GM23338 (cell line): ENCODE results near the gene KLHDC8B. TPM values are rescaled to one million over a fixed set of nuclear protein-coding genes. Genes with fewer than 3 reads are reported as not detected.

ENCODE experiments used
- ATAC-seq: fragments of 200-7000 bp; cut with Tn5 transposase; 3 replicates; pipeline ENCODE4 v1.9.1; 2020
- DNase-seq: peaks from one replicate; pipeline ENCODE4 v3.0.0-alpha.2; 2015; ENCODE audit warnings: low spot score
- H2AFZ ChIP-seq: fragments of 200-600 bp; sonication (generic); 2 replicates; pipeline ENCODE4 v1.8.0; 2016; ENCODE audit warnings: antibody characterized with exemption, mild to moderate bottlenecking, moderate library complexity
- H3F3A ChIP-seq: fragments of 200-600 bp; sonication (generic); replicated peaks from 2 replicates; pipeline ENCODE4 v1.8.0; 2017; ENCODE audit warnings: antibody characterized with exemption, mixed run types, low read depth
- H3K27ac ChIP-seq: fragments of 200-600 bp; sonication (generic); 2 replicates; pipeline ENCODE4 v1.6.1; 2016; ENCODE audit warnings: low read depth
- H3K27me3 ChIP-seq: fragments of 200-600 bp; sonication (generic); 2 replicates; pipeline ENCODE4 v1.8.0; 2016; ENCODE audit warnings: mild to moderate bottlenecking, mixed run types, moderate library complexity; ENCODE audit not compliant: insufficient read depth
- H3K36me3 ChIP-seq: fragments of 200-600 bp; sonication (generic); 2 replicates; pipeline ENCODE4 v1.8.0; 2016; ENCODE audit warnings: mild to moderate bottlenecking; ENCODE audit not compliant: insufficient read depth
- H3K4me1 ChIP-seq: fragments of 200-600 bp; sonication (generic); 2 replicates; pipeline ENCODE4 v1.8.0; 2016; ENCODE audit warnings: mild to moderate bottlenecking, moderate library complexity; ENCODE audit not compliant: insufficient read depth
- H3K4me2 ChIP-seq: fragments of 200-600 bp; sonication (generic); 2 replicates; pipeline ENCODE4 v1.7.1; 2017; ENCODE audit warnings: mixed run types
- H3K4me3 ChIP-seq: fragments of 200-600 bp; sonication (generic); 2 replicates; pipeline ENCODE4 v1.6.1; 2016; ENCODE audit warnings: mixed run types
- H3K79me2 ChIP-seq: fragments of 200-600 bp; sonication (generic); replicated peaks from 2 replicates; pipeline ENCODE4 v1.8.0; 2017; ENCODE audit warnings: mild to moderate bottlenecking; ENCODE audit not compliant: insufficient read depth
- H3K9me2 ChIP-seq: fragments of 200-600 bp; sonication (generic); 2 replicates; pipeline ENCODE4 v1.8.0; 2017; ENCODE audit not compliant: insufficient read depth
- H4K20me1 ChIP-seq: fragments of 200-600 bp; sonication (generic); replicated peaks from 2 replicates; pipeline ENCODE4 v1.8.0; 2017; ENCODE audit warnings: mild to moderate bottlenecking; ENCODE audit not compliant: insufficient read depth
- H3K27ac Mint-ChIP-seq: 2 replicates; pipeline ENCODE4 v1.8.0; 2020; ENCODE audit warnings: inconsistent platforms, mild to moderate bottlenecking, moderate library complexity, mixed read lengths
- H3K27me3 Mint-ChIP-seq: 3 replicates; pipeline ENCODE4 v1.8.0; 2022; ENCODE audit warnings: low read depth, mild to moderate bottlenecking, moderate library complexity, mixed read lengths, inconsistent platforms; ENCODE audit not compliant: insufficient read depth, poor library complexity
- H3K36me3 Mint-ChIP-seq: 3 replicates; pipeline ENCODE4 v1.8.0; 2021; ENCODE audit warnings: low read depth, mild to moderate bottlenecking, inconsistent platforms, moderate library complexity, mixed read lengths
- H3K4me1 Mint-ChIP-seq: 3 replicates; pipeline ENCODE4 v1.8.0; 2020; ENCODE audit warnings: mild to moderate bottlenecking, inconsistent platforms, mixed read lengths
- H3K4me3 Mint-ChIP-seq: 3 replicates; pipeline ENCODE4 v1.8.0; 2021; ENCODE audit warnings: moderate library complexity, mild to moderate bottlenecking, inconsistent platforms, mixed read lengths
- H3K9me3 Mint-ChIP-seq: 3 replicates; pipeline ENCODE4 v1.8.0; 2020; ENCODE audit warnings: moderate library complexity, mild to moderate bottlenecking, inconsistent platforms, mixed read lengths
- CREB1 ChIP-seq: fragments of 250-450 bp; sonication (Bioruptor Pico); IDR thresholded peaks from 2 replicates; pipeline ENCODE4 v1.5.0; 2020; ENCODE audit warnings: low read depth, mild to moderate bottlenecking, moderate library complexity
- CTCF ChIP-seq, 2 experiments: fragments of 200-600 bp in 1 of 2; sonication (generic) in 1 of 2; conservative IDR thresholded peaks; 2 replicates each; pipeline versions ENCODE4 v1.5.1 to v1.6.1; 2016 to 2017; ENCODE audit warnings: antibody characterized with exemption in 2 of 2, low read depth in 2 of 2, mild to moderate bottlenecking in 2 of 2, moderate library complexity in 1 of 2
- ETS1 ChIP-seq: IDR thresholded peaks from 2 replicates; pipeline ENCODE4 v1.6.1; 2016; ENCODE audit warnings: antibody characterized with exemption
- EZH2 ChIP-seq: fragments of 200-600 bp; sonication (generic); IDR thresholded peaks from one replicate; pipeline ENCODE4 v1.8.0; 2017; ENCODE audit warnings: antibody characterized with exemption, mild to moderate bottlenecking, low read depth; ENCODE audit not compliant: unreplicated experiment
- EZH2phosphoT487 ChIP-seq: fragments of 200-600 bp; sonication (generic); IDR thresholded peaks from one replicate; pipeline ENCODE4 v1.8.1; 2018; ENCODE audit warnings: antibody characterized with exemption; ENCODE audit not compliant: unreplicated experiment
- JUNB ChIP-seq: IDR thresholded peaks from one replicate; pipeline ENCODE4 v1.6.1; 2016; ENCODE audit warnings: antibody characterized with exemption; ENCODE audit not compliant: unreplicated experiment
- NANOG ChIP-seq: IDR thresholded peaks from 2 replicates; pipeline ENCODE4 v1.6.1; 2016; ENCODE audit warnings: antibody characterized with exemption, borderline replicate concordance
- POLR2AphosphoS5 ChIP-seq: IDR thresholded peaks from 2 replicates; pipeline ENCODE4 v1.6.1; 2016; ENCODE audit warnings: antibody characterized with exemption, low read depth
- REST ChIP-seq: IDR thresholded peaks from one replicate; pipeline ENCODE4 v1.6.1; 2018; ENCODE audit warnings: antibody characterized with exemption; ENCODE audit not compliant: unreplicated experiment
- STAT1 ChIP-seq: IDR thresholded peaks from one replicate; pipeline ENCODE4 v1.6.1; 2016; ENCODE audit warnings: antibody characterized with exemption; ENCODE audit not compliant: unreplicated experiment
- ZNF114 ChIP-seq: fragments of 250-450 bp; sonication (Bioruptor Pico); IDR thresholded peaks from 2 replicates; pipeline ENCODE4 v1.5.0; 2020; ENCODE audit warnings: mild to moderate bottlenecking, moderate library complexity
- ZNF331 ChIP-seq: fragments of 250-450 bp; sonication (Bioruptor Pico); IDR thresholded peaks from 2 replicates; pipeline ENCODE4 v1.5.0; 2020; ENCODE audit warnings: low read depth, mild to moderate bottlenecking, moderate library complexity
- ZNF462 ChIP-seq: fragments of 250-450 bp; sonication (Bioruptor Pico); IDR thresholded peaks from 2 replicates; pipeline ENCODE4 v1.5.0; 2020; ENCODE audit warnings: mild to moderate bottlenecking, moderate library complexity
- polyA plus RNA-seq: library from polyadenylated mRNA; unstranded; fragments of >200 nt; fragmentation: Nextera tagmentation; extraction: Ambion mirVana; gene quantifications from 2 replicates; pipeline ENCODE4 v1.2.1, GENCODE V29; 2016
- total RNA-seq: library from RNA; depleted of rRNA; stranded (reverse); fragments of >200 nt; shearing (Covaris generic); gene quantifications from 2 replicates; pipeline ENCODE4 v1.2.3, GENCODE V29; 2014

The KLHDC8B gene
- total and polyA plus RNA-seq, 2 experiments from 2014 or later, result 4.7 to 11.1 TPM

- Histone ChIP-seq H3K27me3 (no peaks in the 10 kb centered on the region), H3K4me1 (peaks cover 9% of the 10 kb centered on the region), H3K27ac (no peak overlapping the region), H2AFZ (no peak overlapping the region), H3K9me2 (no peaks in the 10 kb centered on the region), H3K4me3 (no peak overlapping the region), H3K4me2 (no peak overlapping the region), H3K36me3 (no peaks in the 10 kb centered on the region), H4K20me1 (no peaks in the 10 kb centered on the region), H3K79me2 (no peaks in the 10 kb centered on the region), H3F3A (no peaks in the 10 kb centered on the region)
- Mint-ChIP-seq H3K4me1 (peaks cover 21% of the 10 kb centered on the region), H3K4me3 (no peak overlapping the region), H3K27me3 (peaks cover 6% of the 10 kb centered on the region), H3K27ac (no peak overlapping the region), H3K36me3 (peaks cover 2% of the 10 kb centered on the region; the same call in 1 of the 3 replicates), H3K9me3 (no peaks in the 10 kb centered on the region)
- DNase-seq (no peak), ATAC-seq (no peak)
- TF ChIP-seq ZNF331 (CRISPR knock-in tag) (no peak), CTCF (conservative IDR thresholded peaks at IDR 0.05; ENCODE audit: low read depth in 2 of 2) (no peak), EZH2 (no peak), REST (no peak), EZH2phosphoT487 (no peak), CREB1 (CRISPR knock-in tag) (no peak), JUNB (no peak), ZNF462 (no peak), NANOG (no peak), ZNF114 (CRISPR knock-in tag) (no peak), STAT1 (no peak), ETS1 (no peak), POLR2AphosphoS5 (no peak)
Observed at GRCh38 chr3:49174397-49174985, 3.1 kb downstream of the KLHDC8B start.
